HG03135 (cell line): ENCODE measurements around the gene HES1.
A peak's percentile ranks its signal among the peaks of the same experiment; 100 is the strongest.

Source experiments
- ATAC-seq: cut with Tn5 transposase; IDR thresholded peaks from one replicate; pipeline ENCODE4 v1.9.1; 2021; ENCODE audit warnings: mild to moderate bottlenecking, moderate library complexity; ENCODE audit not compliant: unreplicated experiment

Gene HES1

DNA sequence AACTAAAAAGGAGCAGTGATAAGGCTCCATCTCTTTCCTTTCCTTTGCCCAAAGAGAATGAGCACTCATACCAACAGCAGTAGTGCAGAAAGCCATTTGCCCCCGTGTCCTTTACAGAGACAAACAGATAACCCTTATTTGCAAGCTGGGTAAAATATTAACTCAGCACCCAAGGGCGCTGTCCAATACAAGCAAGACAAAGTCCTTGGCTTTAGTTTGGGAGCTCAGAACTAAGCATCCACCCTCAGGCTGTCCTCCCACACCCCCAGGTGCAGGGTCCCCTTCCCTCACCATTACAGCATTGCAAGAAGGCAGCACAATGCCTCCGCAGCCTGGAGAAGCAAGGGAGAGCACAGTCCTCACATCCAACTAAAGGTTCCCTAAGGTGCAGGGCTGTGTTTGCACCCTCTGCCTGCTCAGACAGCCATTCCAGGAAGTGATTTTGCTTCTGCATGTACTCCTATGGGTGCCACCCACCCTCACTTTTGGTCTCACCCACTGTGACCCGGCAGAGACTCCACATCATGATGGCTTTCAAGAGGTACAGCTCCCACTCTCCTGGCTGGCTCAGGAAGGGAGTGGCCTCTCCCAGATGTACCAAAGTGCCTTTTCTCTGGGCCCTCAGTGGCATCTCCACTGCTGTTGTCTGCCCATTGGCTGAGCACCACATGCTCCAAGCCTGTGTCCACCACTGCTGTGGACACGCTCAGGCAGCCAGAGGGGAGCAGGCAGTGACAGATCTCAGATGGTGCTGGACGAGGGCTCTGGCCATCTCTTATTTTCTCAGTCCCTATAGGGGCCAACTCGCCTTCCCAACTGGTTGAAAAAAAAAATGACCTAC is 34.1 kb upstream of the HES1 start:
- ATAC-seq: peak; percentile 28

DNA sequence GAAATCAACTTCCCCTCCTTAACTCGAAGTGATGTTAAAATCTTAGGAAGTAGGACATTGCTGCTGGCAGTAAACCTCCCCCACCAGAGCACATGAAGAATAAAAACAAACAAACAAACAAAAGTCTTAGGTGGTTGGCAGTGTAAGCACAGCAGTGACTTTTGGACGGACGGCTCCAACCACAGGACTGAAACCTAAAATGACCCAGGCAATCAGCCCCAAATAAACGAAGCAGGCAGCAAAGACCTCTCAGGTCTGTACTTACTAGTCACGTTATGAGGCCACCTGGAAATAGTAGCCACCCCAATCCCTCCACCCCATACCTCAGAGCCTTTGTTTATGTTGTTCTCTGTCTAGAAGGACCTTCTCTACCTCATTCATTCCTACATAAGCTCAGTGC is 33.5 kb upstream of the HES1 start:
- ATAC-seq: no peak

DNA sequence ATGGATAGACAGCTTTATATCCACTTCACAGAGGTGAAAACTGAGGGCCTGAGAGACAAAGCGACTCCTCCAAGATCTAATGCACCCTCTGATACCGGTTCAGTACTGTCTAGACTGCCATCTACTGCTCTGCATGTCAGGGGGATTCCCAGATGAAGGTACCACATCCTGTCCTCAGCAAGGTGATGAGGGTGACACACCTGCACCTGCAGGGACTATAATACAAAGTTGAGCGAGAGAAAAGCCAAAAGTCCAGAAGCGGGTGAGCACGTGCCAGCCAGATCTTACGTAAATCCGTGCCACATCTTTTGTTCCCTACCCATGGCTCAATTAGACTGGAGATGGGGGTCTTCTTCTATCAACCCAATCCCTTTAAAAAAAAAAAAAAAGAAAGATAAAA is 32.4 kb upstream of the HES1 start:
- peak; percentile 34 for ATAC-seq

DNA sequence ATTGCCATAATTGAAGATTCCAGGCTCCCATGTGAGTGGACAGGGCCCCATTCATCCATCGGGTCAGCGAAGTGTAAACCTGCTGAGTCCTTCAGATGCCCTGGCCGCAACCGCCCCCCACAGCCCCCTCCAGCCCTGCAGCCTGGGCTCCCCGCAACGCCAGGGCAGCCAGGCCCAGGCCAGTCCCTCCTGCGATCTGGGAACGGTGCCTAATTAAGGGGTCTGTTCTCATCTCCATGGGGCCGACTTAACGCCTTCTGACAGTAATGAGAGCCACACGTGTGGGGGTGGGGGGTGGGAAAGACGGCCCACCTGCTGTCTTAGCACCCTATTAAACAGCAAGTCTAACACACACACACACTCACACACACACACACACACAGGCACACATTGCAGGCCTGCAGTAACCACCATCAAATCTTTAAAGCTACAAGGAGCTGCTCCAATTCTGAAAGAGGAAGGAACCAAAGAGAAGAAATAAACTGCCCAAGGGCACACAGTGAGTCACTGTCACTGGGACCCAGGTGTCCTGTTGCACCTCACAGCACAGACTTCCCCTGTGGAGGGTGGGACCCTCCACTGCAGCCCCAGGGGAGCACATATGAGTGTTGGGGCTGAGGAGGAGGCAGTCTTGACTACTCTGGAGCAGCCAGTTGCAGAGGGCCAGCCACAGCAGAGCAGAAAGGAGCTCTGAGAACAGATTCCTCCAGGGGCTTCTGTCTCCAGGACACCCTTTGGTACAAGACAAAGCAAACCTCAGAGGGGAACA is 31.8 kb upstream of the HES1 start:
- ATAC-seq: no peak

DNA sequence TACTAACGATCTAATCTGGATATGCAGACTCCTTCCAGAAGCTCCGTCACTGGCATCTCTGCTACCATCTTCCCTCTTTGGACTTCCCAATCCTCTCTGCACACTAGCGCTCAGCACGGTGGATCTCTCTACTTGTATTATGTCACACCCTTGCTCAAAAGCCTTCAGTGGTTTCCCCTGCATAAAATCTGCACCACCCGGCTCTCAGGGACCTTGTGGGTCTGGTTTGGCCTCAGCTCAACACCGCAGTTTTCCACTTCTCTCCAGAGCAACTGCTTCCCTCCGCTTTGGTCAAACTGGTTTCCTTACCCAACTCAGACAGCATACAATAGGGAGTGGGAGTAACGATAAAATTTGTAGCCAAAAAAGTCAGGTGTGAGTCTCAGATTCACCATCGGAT is 30.7 kb upstream of the HES1 start:
- ATAC-seq: no peak

DNA sequence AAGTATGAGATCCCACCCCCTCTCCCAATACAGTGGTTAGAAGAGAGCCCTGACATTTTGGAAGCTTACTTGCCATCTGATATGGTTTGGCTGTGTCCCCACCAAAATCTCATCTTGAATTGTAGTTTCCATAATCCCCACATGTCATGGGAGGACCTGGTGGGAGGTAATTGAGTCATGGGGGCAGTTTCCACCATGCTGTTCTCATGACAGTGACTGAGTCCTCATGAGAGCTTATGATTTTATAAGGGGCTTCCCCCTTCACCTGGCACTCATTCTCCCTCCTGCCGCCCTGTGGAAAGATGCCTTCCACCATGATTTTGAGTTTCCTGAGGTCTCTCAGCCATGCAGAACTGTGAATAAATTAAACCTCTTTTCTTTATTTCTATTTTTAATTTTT is 28.8 kb upstream of the HES1 start:
- no peak for ATAC-seq

DNA sequence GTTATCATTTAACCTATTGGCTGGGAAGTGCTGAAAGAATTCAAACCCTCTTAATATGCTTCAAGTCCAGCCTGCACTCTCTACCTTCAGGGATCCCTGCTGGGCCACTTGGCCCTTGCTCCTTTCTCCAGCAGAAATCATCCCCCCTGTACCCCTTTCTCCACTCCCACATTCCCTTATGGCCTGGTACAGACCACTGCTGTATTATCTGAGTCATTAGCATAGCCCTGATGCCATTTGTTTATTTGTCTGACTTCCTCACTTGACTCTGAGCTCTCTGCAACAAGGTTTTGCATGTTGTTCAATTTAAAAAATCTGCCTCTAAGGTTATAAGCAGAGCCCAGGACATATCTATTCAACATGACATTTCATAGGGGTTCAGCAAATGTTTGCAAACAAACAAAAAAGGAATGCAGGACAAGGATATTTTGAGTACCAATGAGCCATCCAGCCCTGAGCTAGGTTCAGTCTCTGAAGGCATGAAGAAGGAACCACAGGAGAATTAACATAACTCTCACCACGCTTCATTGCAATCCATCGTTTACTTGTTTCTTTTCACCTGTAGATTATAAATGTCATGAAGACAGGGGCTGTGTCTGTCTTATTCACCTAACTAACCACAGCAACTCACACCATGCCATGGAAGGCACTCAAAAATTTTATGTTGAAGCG is 26.6 kb upstream of the HES1 start:
- no peak for ATAC-seq

DNA sequence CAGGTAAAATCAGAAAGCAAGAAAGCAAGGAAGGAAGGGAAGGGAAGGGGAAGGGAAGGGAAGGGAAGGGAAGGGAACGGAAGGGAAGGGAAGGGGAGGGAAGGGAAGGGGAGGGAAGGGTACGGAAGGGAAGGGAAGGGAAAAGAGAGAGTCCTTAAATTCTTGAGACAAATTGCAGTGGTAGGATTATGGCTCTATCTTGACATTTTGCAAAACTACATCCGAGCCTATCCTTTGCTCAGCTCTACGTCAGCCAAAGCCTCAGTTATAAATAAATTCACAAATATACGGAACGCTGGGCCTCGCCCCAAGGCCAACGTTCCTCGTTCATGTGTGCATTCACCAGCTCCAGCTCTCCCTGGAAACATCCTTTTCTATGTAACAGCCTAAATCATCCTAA is 25.5 kb upstream of the HES1 start:
- no peak for ATAC-seq

DNA sequence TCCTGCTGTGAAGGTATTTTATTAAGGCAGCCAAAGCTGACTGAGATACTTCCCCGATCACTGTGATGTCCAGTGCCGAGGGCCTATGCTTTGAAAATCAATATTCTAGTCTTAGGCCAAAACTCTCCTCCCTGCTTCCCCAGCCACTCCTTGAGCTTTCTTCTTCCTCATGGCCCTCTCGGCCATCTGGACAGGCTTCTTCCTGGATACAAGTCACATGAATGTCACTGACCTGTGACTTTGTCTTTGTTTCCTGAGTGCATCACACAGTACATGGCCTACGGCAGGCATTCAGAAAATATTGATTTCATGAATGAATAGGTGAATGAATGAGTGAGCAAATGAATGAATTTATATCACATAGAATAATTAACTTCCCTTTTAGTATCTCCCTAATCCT is 24.6 kb upstream of the HES1 start:
- no peak for ATAC-seq

DNA sequence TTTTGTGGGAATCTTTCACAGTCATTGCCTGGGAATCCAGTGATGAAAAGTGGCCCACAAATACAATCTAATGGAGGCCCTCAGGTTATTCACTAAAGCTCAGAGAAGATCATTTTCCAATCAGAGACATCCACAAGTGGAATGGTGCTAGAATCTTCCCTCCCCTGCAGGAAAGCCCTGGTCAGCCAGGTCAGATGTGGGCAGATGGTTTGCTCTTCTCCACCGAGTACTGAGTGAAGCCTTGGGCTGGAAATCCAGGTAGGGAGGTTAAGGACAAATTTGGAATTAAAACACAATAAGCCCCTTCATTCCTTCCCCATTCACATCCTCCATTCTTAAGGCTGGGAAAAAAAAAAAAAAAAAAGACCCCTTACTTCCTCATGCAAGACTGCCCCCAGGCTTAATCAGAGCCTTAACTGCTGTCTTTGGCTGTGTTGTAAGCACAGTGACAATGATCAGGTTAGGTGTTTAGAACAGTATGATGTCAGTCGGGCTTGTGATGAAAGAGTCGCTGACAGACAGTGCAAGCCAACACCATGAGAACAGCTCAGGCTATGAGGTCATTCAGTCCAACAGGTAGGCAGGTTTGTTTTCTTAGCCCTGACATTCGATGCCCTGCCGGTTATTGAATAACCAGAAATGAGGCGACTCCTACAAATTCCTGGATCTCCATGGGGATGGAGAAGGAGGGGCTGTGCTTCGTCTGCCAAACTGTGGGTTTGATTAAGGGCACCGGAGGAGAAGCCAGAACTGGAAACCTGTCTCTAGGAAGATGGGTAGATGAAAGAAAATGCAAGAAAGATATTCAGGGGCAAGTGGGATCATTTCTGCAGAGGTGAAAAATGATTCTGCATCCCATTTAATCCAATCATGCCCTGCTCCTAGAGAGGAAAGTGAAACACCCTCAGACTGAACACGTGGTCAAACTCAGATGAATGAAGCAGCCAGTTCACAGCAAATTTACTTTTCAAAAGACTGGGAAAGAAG is 23.5 kb upstream of the HES1 start:
- no peak for ATAC-seq

DNA sequence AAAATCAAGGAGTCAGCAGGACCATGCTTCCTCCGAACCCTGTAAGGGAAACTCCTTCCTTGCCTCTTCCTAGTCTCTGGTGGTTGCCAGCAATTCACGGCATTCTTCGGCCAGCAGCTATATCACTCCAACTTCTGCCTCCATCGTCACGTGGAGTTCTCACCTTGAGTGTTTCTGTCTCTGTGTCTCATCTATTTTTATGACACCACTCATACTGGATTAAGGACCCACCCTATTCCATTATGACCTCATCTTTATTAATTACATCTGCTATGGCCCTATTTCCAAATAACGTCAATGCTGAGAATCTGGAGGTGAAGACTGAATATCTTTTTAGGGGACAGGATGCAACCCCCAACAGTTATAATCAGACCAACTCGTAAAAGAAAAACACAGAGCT is 21.8 kb upstream of the HES1 start:
- no peak for ATAC-seq

DNA sequence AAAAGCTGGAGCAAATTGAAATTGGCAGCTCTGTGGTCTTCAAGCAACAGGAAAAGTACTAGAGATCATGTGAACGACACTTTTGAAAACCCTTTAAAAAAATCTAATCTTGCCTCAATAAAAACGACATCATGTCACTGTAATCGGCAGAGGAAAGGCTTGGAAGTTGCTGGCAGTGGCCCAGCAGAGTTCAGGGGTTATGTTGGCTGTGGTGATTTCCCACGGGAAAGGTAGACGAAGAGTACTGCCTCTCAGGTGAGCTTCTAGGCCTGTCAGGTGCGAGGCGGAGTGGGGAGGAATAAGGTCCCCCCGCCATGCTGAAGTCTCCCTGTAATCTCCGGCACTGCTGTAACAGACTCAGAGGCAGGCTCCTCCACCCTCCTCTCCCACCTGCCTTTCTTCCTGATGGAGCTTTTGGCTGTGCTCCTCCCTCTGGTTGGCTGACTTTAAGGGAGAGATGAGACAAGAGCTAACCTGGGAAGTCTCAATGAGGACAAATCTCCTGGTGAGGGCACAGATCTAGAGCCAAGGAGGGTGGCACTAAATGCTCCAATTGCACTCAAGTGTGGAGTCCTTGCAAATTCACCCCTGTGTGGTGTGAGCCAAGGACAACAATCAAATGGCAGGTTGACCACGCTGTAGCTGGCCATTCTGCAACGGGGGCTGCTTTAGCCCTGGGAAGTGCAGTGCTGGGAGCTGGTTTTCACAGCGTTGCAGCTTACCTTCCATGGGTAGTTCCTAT is 18.7 kb upstream of the HES1 start:
- ATAC-seq: no peak

DNA sequence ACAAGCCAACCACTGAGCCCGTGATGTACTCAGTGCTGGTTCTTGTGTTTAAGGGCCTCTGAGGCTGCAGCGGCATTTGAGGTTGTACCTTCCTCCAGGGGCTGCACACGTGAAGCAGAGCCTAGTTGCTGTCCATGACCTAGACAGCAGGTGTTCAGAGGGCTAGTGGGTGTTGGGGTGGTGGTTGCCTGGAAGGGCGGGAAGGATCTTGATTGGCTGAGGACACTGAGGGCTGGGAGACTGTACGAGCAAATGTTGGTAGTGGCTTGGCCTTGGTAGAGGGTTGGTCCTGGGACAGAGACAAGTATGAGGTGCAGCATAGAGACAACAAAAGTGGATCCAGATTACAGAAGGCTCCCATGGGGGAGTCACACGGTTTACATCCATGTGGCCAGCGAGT is 17.0 kb upstream of the HES1 start:
- no peak for ATAC-seq

DNA sequence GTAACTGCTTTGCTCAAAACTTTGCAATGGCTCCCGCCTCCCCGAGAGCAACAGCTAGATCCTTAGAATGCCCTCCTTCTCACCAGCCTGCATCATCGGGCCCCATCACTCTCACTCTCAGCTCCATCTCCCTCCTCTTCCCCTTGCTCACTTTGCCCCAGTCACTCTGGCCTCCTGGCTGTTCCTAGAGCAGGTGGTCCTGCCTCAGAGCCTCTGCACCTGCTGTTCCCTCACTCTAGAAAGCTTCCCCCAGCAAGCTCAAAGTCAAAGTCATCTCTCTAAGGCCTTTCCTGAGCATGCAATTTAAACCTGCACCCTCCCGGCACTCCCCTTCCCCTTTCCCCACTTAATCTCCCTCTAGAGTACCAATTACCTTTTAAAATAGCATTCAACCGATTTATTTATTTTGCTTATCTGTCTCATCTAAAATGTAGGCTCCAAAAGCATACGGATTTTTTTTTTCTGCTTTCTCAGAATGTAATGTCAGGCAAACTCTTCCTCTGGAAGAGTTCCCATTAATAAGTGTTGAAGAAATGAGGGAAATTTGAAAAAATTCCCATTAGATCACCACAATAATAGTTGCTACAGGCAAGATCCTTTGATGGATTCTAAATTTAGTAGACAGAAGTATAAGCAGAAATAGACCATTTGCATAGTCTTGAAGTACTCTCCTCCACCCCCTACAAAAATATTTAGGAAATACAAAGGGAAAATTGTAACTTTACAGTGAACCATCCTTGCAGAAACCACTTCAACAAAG is 15.9 kb upstream of the HES1 start:
- ATAC-seq: no peak

DNA sequence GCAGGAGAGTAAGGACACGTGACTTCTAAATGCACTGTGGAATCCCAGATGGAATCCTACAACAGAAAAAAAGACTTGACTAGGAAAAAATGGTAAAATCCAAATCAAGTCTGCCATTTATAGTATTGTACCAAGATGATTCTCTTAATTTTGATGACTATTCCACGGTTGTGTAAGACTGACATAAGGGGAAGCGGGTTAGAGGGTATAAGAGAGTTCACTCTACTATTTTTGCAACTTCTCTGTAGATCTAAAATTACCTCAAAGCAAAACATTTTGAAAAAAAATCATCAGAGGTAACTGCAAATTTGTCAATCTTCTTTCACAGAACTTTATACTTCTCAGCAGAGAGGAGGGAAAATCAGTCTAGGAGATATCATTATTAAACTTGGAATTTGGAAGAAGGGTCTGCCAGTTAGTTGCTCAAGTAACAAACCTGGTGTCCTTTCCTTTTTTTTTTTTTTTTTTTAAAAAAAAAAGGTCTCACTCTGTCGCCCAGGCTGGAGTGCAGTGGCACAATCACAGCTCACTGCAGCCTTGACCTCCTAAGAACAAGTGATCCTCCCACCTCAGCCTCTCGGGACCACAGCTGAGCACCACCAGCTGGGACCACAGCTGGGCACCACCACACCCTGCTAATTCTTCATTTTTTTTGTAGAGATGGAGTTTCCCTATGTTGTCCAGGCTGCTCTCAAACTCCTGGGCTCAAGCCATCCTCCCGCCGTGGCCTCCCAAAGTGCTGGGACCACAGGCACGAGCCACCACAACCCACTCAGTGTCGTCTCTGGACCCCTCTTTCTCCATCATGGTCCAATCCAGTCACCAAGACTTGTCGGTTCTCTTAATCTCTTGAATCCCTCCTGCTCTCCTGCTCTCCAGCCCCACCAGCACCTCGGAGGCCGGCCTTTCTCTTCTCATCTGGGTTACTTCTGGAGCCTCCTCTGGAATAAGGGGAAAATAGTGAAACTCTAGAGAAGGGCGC is 14.9 kb upstream of the HES1 start:
- no peak for ATAC-seq

DNA sequence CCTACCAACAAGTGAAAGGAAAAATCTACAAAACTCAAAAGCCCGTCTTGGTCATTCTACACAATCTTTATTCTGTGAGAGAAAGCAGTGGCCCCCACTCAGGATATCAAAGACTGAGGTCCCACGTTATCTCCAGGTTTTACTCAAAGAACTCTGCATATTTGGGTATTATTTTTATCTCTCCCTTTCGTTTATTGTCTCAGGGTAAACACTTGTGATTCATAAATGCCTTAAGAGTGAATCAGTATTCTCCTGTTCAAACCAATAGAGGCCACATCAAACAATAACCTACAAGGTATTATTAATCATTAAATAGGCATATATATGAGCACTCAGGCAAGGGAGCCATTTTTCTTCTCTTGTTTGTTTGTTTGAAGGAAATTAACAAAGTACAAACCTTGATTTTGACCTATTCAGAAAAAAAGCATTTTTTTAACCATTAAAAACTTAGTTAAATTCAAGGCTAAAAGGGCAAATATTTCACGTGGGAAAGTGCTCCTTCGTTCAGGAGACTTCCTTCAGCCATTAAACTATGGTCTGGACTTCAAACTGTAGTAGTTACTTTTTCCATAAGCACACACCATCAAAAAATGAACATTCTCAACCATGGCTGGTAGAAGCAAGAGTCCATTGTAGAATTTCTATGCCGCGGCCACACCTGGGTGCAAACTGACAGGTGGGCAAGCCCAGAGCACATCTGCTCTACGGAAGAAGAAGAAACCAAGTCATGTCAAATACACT is 13.9 kb upstream of the HES1 start:
- ATAC-seq: no peak

DNA sequence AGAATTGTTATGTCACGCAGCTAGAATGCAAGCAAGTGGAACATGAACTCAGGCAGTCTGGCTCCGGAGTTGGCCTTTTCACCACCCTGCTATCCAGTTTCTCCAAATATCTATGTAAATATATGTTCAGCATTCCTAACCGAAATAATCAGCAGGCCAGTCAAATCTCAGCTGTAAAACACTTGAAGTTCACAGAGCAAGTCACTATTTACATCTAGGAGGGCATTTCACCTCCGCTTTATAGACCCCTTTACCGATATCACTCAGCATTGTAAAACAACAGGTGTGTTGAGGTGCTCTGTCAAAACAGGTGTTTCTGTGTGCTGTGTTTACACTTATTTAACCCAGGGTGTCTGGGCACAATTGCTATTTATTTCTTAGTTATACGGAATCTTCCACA is 12.2 kb upstream of the HES1 start:
- no peak for ATAC-seq
